OCI-LY3 (cell line): ENCODE measurements around the gene GPR160.

ENCODE experiments used
- EZH2phosphoT487 ChIP-seq: fragments of 200-600 bp; shearing (Covaris generic); IDR thresholded peaks from 2 replicates; pipeline ENCODE4 v1.6.1; 2018; ENCODE audit warnings: antibody characterized with exemption, mixed run types, low read depth
- TF ChIP-seq, protein P1 (sequence below): fragments of 200-600, 300-600 bp; sonication (generic); IDR thresholded peaks from 2 replicates; pipeline ENCODE4 v1.5.1; 2014; ENCODE audit warnings: antibody characterized with exemption, low read length, low read depth

DNA sequence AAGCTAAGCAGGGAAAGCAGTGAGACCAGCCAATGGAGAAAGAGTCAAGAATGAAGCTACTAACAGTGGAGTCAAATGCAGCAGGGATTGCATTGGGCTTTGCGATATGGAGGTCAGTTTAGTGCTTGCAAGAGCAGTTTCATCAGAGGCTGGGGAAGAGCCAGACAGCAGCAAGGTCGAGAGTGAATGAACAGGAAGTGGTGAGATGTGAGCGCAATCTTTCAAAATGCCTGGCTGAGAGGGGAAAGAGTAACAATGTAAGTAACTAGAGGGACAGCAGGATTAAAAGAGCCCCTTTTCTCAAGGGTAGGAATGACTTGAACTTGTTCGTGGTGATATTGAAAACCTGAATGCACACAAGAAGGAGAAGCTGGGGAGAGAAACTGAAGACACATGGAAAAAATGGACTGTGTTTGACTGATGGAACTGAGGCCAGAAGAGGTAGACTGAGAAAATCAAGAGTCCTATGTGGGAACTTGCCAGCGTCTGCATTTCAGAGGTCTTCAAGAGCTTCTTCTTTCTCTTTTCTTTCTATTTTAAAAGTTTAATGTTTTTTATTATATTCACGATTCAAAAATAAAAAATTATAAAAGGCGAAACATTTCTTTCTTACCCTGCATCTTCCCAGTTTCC is 30.6 kb upstream of the GPR160 start:
- TF ChIP-seq, protein P1, sequence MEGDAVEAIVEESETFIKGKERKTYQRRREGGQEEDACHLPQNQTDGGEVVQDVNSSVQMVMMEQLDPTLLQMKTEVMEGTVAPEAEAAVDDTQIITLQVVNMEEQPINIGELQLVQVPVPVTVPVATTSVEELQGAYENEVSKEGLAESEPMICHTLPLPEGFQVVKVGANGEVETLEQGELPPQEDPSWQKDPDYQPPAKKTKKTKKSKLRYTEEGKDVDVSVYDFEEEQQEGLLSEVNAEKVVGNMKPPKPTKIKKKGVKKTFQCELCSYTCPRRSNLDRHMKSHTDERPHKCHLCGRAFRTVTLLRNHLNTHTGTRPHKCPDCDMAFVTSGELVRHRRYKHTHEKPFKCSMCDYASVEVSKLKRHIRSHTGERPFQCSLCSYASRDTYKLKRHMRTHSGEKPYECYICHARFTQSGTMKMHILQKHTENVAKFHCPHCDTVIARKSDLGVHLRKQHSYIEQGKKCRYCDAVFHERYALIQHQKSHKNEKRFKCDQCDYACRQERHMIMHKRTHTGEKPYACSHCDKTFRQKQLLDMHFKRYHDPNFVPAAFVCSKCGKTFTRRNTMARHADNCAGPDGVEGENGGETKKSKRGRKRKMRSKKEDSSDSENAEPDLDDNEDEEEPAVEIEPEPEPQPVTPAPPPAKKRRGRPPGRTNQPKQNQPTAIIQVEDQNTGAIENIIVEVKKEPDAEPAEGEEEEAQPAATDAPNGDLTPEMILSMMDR = no peak
- TF ChIP-seq EZH2phosphoT487 = no peak
